ENCODE data around the gene SMC5.
"Not testable (repeated sequence)": the region's sequence is repeated elsewhere in the genome, so short reads cannot be mapped to it uniquely, and the experiment has no call there.

Gene SMC5

DNA sequence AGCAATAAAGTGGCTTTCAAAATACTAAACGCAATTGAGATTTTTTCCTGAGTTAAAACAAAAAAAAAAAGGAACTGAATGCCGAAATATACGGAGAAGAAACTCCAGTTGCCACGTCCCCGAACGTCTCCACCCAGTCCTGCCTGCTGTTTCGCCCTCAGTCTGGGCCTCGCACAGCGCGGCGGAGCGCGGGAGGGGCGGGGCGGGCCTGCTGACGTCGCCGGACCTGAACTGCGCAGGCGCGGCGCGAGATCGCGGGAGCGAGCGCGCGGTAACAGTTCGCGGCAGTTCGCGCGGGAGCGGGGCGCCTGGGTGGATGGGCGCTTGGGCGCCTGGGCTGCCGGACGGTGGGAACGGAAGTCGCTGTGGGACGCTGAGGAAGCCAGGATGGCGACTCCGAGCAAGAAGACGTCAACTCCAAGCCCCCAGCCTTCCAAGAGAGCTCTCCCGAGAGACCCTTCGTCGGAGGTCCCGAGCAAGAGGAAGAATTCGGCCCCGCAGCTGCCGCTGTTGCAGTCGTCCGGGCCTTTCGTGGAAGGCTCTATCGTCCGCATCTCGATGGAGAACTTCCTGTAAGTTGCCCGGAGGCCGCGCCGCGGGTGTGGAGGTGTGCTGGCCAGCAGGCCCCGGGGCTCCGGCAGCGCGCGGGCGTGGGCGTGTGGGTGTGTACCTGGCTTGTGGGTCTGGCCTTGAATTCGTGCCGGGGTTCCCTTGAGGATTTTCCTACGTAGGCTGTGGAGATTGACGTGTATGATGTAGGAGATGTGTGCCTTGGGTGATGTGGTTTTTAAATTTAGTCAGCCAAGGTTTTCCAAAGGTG lies at the start of gene SMC5:
Gene SMC5 (plus strand): TSS at position 287 of the 820 bp plus-strand sequence. CDS start 101 bp downstream, at position 388.
- peak; percentile 79 for DNase-seq (ENCODE audit: low read depth)

DNA sequence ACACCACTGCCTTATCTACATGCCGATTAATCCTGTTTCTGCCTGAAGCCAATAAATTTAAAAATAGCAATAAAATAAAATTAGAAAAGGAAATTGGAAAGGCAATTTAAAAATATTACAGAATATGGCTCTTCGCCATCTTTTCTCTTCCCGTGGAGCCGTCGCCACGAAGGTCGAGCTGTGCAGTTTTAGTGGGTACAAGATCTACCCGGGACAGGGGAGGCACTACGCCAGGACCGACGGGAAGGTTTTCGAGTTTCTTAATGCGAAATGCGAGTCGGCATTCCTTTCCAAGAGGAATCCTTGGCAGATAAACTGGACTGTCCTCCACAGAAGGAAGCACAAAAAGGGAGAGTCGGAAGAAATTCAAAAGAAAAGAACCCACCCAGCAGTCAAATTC lies 41.7 kb upstream of the SMC5 start:
- DNase-seq (ENCODE audit: low read depth), result no peak

DNA sequence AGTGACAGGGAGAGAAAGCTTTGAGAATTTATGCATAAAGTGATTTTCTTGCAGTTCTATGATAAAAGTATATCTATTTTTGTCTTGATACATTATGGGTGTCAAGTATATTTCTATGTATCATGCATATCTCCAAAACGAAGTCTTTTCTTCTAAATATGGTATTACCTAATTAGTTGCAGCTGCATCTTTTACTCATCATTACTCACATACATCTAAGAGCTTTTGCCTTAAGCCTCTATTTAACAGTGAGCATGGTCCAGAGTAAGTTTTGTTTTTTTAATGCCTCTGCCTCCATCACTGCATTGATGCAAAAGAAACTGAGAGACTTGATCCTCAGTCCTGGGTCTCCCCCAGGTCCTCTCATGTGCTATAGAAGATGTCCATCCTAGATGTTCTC lies 40.0 kb upstream of the SMC5 start:
- no peak for DNase-seq (ENCODE audit: low read depth)

DNA sequence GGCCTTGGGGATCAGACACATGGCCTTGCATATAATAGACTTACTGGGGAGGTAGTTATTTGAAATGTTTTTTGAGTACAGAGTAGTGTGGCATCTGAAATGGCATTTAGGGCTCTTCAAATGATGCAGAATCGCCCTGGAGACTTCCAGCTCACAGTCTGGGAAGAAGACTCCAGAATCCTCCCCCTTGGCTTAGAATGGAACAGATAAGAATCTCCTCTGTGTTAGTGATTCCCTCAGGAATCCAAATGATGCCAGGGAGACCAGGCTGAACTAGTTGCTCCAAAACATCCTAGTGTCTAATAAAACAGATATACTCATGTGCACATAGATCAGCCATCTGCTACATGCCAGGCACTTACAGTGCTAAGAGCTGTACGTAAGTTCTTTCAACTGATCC lies 38.6 kb upstream of the SMC5 start:
- DNase-seq (ENCODE audit: low read depth), result no peak

DNA sequence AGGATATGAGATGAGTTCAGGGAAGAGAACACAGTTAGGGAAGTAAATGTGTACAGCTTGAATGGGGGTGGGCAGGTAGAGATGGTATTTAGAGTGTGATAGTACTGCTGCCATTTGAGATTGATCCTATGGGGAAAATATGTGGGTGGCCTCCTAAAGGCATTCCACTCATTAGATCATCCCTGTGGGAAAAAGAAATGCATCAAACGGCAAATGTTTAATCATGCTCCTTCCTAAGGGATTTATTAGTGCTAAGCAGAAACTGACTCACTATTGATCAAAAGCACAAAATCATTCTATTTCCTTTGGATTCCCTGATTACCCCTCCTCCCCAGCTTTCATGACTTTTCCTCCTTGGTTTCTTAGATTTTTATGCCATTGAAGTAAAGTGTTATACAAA lies 36.4 kb upstream of the SMC5 start:
- no peak for DNase-seq (ENCODE audit: low read depth)

DNA sequence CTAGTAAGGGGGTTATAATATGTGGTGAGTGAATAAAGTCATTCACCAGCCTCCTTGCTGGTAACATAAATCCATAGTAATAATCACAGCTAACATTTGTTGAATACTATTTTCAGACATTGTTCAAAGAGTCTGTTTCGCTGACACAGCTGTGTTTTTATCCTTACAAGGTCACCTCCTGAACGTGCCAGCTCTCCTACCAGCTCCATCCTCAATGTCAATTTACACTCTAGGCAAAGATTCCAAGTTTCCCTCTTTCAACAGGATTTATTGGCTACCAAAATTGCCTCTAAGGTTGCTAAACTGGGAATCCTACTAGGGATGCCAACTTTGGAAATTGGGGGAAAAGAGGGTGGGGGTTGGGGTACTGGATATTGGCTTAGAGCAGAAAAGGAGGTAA lies 30.7 kb upstream of the SMC5 start:
- no peak for DNase-seq (ENCODE audit: low read depth)

DNA sequence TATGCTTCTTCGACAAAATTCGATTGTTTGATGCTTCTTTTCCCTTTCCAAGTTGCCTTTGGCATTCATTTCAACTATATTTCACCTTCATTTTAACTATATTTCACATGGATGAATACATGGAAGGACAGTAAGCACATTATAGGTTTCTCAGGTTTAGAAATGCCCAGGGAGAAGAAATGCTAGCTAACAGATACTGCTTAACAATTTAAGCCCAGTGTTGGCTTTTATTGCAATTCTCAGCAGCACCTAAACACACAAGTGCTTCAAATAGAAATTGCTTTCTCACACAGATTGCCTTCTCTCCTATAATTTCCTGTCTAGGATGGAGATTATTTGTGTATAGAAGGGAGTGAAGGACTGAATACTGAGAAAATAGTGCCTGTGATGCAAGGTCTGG lies 30.2 kb upstream of the SMC5 start:
- no peak for DNase-seq (ENCODE audit: low read depth)

DNA sequence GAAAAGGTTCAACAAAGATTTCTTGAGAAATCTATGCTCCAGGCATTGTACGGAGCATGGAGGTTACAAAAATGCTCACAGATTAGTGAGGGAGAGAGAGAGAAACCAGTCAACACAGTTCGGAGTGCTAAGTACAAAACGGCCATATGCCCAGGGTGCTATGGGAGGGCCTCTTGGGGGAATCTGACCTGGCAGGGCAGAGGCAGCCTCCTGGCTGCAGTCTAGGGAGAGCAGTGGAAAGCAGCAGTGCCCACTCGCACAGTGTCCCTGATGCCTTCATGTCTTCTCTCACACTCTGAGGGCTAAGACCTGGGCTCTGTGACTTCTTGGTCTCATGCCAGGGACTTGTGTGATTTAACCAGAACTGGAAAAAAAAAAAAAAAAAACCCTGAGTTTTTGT lies 29.8 kb upstream of the SMC5 start:
- DNase-seq (ENCODE audit: low read depth), result no peak

DNA sequence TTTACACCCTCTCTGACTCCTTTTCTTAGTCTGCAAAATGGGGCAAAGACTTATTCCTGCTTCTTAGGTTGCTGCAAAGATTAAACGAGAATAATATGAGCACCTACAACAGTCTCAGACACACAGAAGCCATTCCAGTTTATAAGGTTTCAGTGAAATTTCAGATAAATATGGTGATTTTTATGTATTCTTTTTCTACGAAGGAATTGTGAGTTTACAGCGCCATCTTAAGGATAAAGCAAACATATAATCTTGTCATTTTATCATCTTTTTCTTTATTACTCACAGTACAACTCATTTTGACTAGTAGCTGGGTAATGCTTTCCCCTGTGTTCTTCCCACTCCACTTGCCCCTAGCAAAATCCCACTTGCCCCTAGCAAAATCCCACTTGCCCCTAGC lies 29.2 kb upstream of the SMC5 start:
- DNase-seq (ENCODE audit: low read depth), result no peak

DNA sequence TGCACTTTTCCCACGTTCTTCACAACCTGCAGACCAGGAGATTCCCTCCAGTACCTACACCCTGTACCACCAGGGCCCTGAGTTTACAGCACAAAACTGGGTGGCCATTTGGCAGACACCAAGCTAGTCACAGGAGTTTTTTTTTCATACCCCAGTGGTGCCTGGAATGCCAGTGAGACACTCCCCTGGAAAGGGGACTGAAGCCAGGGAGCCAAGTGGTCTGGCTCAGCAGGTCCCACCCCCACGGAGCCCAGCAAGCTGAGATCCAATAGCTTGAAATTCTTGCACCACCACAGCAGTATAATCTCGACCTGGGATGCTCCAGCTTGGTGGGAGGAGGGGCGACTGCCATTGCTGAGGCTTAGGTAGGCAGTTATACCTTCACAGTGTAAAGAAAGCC lies 26.3 kb upstream of the SMC5 start:
- no peak for DNase-seq (ENCODE audit: low read depth)

DNA sequence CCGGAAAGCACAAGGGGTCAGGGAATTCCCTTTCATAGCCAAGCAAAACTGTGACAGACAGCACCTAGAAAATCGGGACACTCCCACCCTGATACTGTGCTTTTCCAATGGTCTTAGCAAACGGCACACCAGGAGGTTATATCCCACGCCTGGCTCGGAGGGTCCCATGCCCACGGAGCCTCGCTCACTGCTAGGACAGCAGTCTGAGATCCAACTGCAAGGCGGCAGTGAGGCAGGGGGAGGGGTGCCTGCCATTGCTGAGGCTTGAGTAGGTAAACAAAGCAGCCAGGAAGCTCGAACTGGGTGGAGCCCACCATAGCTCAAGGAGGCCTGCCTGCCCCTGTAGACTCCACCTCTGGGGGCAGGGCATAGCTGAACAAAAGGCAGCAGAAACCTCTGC lies 24.6 kb upstream of the SMC5 start:
- not testable (repeated sequence) for DNase-seq (ENCODE audit: low read depth)

DNA sequence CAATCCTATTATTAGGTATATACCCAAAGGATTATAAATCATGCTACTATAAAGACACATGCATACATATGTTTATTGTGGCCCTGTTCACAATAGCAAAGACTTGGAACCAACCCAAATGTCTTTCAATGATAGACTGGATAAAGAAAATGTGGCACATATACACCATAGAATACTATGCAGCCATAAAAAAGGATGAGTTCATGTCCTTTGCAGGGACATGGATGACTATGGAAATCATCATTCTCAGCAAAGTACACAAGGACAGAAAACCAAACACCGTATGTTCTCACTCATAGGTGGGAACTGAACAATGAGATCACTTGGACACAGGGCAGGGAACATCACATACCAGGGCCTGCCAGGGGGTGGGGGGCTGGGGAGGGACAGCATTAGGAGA lies 12.8 kb upstream of the SMC5 start:
- DNase-seq (ENCODE audit: low read depth), result not testable (repeated sequence)

DNA sequence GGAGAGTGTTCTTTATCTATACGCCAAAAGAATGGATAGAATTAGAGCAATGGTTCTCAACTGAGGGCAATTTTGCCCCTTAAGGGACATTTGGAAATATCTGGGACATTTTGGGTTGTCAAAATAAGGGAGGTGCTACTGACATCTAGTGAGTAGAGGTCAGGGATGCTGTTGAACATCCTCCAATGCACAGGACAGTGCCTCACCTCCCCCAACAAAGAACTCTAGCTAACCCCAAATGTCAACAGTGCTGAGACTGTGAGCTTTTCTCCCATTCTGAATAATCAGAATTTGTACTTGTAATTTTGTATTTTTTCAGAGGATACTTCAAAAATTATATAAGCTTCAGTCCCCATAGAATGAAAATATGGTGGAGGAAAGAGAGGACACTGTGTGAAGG lies 8.6 kb upstream of the SMC5 start:
- DNase-seq (ENCODE audit: low read depth), result no peak

DNA sequence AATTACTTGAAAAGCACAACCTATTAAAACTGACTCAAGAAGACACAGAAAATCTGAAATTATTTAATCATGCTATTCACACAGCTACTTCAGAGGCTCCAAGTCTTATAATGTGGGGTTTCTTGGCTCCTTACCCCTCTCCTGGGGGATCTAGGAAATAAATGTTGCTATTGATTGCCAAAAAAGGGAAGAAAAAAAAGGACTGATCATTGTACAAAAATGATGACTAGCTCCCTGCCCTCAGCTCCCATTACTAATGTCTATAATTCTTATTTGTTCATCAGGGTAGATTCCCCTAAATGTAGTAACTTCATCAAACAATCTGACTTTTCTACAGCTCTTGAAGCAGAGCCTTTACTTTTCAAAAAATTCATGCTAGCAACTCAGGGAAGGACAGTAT lies 3.3 kb upstream of the SMC5 start:
- DNase-seq (ENCODE audit: low read depth), result no peak

DNA sequence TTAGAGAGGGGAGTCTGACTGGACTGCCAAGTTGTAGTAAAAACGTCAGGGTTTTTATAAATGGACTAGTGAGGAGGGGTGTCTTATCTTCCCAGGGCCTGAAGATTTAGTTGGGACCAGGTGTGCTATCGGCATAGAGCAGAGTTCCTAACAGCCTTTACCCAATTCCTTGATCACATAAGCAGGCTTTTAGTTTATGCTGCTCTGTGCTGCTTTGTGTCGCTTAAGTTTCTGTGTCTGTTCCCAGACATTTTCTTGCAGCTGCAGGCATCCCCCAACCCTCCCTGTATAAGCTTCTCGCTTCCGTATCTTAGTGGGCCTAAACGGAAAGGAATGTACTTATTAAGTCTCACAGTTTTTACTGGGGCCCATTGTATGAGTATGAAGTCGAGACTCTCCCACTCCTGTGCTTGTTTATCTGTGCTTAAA lies 2.6 kb upstream of the SMC5 start:
- DNase-seq (ENCODE audit: low read depth), result no peak

DNA sequence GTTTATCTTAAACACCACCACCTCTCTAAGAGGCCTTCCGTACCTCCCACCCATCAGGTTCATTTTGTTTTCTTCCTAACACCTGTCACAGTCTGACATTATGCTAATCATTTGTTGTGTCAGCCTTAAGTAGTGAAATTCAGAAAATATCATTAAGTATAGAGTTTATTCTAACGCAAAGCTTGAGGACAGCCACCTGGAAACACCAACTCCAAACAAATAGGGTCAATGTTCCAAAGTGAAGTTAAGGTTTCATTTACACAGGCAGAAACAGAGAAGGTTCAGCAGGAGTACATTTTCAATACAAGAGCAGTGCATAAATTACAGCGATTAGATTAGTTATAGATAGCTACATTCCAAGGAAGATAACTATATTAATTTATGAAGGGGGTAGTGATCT lies 1.3 kb upstream of the SMC5 start:
- DNase-seq (ENCODE audit: low read depth), result no peak

DNA sequence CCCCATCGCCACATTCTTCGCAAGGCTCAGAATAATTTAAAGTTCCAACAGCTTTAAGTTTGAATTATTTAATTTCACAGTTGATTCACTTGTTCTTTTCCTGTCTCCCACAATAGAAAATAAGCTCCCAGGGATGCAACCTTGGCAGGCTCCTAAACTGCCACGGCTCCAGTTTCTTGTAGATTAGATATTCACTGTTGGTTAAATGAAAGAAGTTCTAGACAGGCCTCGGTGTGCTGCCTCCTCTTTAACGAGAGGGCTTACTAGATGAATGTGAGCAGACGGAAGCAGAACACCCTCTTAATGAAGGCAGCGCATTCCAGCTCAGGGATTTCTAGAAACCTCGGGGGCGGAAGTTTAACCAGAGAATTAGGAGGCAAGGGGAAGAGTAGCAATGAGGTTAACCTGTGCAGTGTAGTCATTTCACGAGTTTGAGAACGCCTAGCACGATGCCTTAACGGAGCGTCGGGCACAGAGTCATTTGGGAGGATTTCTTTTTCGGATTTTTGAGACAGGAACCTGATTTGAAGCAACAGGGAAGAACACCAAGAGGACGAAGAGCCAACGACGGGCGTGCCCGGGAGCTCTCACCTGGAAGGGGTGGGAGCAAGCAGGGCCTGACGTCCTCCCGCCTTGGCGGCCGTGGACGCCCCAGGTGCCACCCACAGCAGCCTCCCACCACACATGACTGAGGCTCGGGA lies 637 bp upstream of the SMC5 start:
- DNase-seq (ENCODE audit: low read depth), result no peak

DNA sequence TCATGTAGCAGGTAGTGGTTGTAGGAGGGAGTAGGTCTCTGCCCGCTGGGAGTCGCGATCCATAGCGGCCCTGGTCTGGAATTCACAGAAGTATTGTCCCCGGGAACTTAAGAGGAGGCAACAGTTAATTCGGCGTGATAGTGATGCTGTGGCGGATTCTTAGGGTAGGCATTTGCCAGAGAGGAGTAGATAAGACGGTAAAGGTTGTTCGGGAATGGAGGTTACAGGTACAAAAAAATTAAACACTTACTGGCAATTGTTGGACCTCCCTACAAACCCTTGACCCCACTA lies 679 bp downstream of the SMC5 start:
- DNase-seq (ENCODE audit: low read depth), result no peak

DNA sequence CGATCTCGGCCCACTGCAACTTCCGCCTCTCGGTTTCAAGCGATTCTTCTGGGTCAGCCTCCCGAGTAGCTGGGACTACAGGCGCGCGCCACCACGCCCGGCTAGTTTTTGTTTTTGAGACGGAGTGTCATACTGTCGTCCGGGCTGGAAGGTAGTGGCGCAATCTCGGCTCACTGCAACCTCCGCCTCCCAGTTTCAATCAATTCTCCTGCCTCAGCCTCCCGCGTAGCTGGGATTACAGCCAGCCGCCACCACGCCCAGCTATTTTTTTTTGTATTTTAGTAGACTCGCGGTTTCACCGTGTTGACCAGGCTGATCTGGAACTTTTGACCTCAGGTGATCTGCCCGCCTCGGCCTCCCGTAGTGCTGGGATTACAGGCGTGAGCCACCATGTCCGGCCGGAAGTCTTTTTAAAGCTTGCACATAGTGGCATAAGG lies 1.2 kb downstream of the SMC5 start:
- no peak for DNase-seq (ENCODE audit: low read depth)

DNA sequence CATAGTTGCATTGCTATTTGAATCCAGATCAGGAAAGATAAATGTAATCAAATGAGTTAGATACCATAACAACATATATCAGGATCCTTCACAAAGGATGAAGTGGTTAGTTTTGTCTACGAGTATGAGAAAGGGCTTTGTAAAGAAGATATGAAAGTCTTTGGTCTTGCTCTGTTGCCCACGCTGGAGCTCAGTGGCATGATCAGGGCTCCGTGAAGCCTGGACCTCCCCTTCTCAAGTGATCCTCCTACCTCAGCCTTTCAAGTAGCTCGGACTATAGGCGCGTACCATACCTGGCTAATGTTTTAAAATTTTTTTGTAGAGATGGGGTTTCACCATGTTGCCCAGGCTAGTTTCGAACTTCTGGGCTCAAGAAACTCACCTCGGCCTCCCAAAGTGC lies 1.8 kb downstream of the SMC5 start:
- DNase-seq (ENCODE audit: low read depth), result no peak

DNA sequence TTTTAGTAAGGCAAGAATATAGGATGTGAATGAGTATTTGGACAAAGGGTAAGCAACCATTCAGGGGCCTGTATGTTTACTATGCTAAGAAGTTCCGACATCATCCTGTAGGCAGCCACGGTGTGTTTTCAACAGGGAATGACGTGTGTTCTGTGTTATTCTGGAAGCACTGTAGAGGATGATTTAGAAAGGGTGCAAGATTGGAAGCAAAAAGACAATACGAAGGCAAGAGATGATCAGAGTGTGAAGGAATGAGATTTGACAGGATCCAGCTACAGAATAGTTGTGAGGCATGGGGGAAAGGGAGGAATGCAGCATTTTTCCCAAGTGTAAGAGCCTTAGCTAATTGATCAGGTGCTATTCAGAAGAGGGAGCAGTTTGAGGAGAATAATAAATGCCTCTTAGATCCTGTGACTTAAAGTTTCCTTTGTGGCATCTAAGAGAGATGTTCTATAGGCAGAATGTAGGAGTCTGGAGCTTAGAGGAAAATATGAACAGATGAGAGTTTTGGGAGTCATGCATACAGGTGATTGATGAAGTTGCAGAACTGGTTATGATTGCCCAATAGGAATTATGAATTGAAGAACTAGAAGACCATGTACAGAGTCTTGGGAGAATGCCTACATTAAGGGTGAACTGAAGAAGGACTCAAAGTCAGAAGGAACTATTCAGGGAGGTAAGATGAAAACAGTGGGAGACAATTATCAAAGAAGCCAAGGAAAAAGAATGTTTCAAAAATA lies 2.5 kb downstream of the SMC5 start:
- DNase-seq (ENCODE audit: low read depth), result no peak

DNA sequence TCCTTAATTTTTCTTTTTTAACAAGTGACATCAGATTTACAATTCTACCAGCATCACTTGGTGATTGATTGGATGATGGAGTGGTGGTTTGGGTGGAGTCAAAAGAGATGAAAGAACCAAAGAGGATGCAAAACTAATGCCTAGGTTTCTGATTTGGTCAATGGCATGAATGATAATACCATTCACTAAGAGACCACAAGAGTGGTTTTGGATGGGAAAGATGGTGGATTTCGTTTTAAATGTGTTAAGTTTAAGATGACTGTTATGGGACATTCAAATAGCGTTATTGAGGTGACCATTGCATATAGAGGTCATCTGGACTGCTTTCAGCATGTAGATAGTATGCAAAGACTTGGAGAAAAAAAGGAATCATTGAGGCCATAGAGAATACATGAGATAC lies 3.6 kb downstream of the SMC5 start:
- no peak for DNase-seq (ENCODE audit: low read depth)

DNA sequence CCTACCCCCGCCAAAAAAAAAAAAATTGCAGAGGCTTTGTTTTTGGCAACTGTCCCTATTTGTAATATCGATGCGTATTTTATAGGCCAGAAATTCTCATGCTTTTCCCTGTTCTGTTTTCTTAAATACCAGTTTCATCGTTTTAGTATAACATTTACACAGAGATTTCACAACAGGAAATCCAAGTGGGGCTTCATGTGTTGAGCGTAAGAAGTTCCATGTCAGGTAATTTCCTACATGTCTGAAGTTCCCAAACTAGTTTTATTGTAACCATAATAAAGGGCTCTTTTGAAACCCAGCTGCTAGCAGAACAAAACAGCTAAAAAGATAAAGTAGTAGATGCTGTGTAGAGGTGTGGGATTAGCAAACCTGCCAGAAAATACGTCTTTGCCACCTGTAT lies 4.2 kb downstream of the SMC5 start:
- no peak for DNase-seq (ENCODE audit: low read depth)

All from stimulated activated CD8-positive, alpha-beta memory T cell treated with anti-CD3 and anti-CD28 coated beads, Interleukin-12 subunit alpha, Interleukin-12 subunit beta, amount 100 ng/mL, for 1 hour (primary cell).